Natural killer cell (primary cell): ENCODE results near the gene MED12L. TPM values are rescaled to one million over a fixed set of nuclear protein-coding genes. Genes with fewer than 3 reads are reported as not detected.
A peak's percentile ranks its signal among the peaks of the same experiment; 100 is the strongest.

Experiments
- ATAC-seq, 3 donors: fragments of 150-1000 bp in 2 of 3; fragments of 200-7000 bp in 1 of 3; cut with Tn5 transposase; 1 replicate in 1 of 3; 2 replicates in 2 of 3; pipeline ENCODE4 v1.10.0; 2021; ENCODE audit warnings: mild to moderate bottlenecking in 2 of 3, moderate library complexity in 2 of 3
- DNase-seq, 2 donors: peaks; one replicate each; pipeline versions ENCODE4 v3.0.0 to v3.0.0-alpha.2; 2013 to 2021; ENCODE audit warnings: mixed read lengths in 1 of 2
- H3K27ac ChIP-seq: one replicate; pipeline ENCODE4 v1.5.1; 2013; ENCODE audit warnings: mild to moderate bottlenecking, low read length
- H3K27me3 ChIP-seq: one replicate; pipeline ENCODE4 v1.6.1; 2013; ENCODE audit warnings: low read length; ENCODE audit not compliant: control insufficient read depth, insufficient read depth
- H3K36me3 ChIP-seq: one replicate; pipeline ENCODE4 v1.6.1; 2013; ENCODE audit warnings: low read length; ENCODE audit not compliant: control insufficient read depth, insufficient read depth
- H3K4me1 ChIP-seq: one replicate; pipeline ENCODE4 v1.6.1; 2013; ENCODE audit warnings: low read length; ENCODE audit not compliant: control insufficient read depth, insufficient read depth
- H3K4me3 ChIP-seq: one replicate; pipeline ENCODE4 v1.5.1; 2013; ENCODE audit warnings: low read length
- H3K9me3 ChIP-seq: one replicate; pipeline ENCODE4 v1.6.1; 2013; ENCODE audit warnings: low read length; ENCODE audit not compliant: control insufficient read depth, insufficient read depth
- H3K27ac Mint-ChIP-seq, 2 donors: one replicate each; pipeline ENCODE4 v1.8.0; 2022; ENCODE audit warnings: mild to moderate bottlenecking in 2 of 2, mixed read lengths in 2 of 2, moderate library complexity in 1 of 2
- H3K27me3 Mint-ChIP-seq, 2 donors: one replicate each; pipeline ENCODE4 v1.8.0; 2022; ENCODE audit warnings: low read depth in 2 of 2, mixed read lengths in 2 of 2
- H3K36me3 Mint-ChIP-seq: one replicate; pipeline ENCODE4 v1.8.0; 2022; ENCODE audit warnings: mixed read lengths
- H3K4me1 Mint-ChIP-seq, 2 donors: one replicate each; pipeline ENCODE4 v1.8.0; 2022; ENCODE audit warnings: mixed read lengths in 2 of 2
- H3K4me3 Mint-ChIP-seq: one replicate; pipeline ENCODE4 v1.8.0; 2022; ENCODE audit warnings: mild to moderate bottlenecking, moderate library complexity, mixed read lengths
- H3K9me3 Mint-ChIP-seq, 2 donors: one replicate each; pipeline ENCODE4 v1.8.0; 2022; ENCODE audit warnings: mixed read lengths in 2 of 2
- WGBS: methylation state at CpG from one replicate; pipeline ENCODE4 v1.1.7; 2013; ENCODE audit warnings: missing lambda C conversion rate; ENCODE audit not compliant: insufficient coverage; 5-methylcytosine and 5-hydroxymethylcytosine counted together
- intact Hi-C: fragments of 100-400 bp; cut with micrococcal nuclease; formaldehyde crosslinking; loops from one replicate; pipeline ENCODE4 v1.14.2; 2022
- total RNA-seq, 4 donors: library from RNA; stranded (reverse); fragments of 120-200 nt in 1 of 4; gene quantifications; one replicate each; pipeline versions ENCODE4 v1.2.3 to v1.2.4, GENCODE V29; 2013 to 2022
- TF ChIP-seq, protein P1 (sequence below): fragments of 200-600 bp; IDR thresholded peaks from one replicate; pipeline ENCODE4 v1.8.0; 2022; ENCODE audit warnings: antibody characterized with exemption

MED12L gene
- total RNA-seq, 3 donors from 2014 or later (not counting 1 experiment from before 2014, with no cell fraction given): 3.0 to 6.5 (median 3.0) TPM

DNA sequence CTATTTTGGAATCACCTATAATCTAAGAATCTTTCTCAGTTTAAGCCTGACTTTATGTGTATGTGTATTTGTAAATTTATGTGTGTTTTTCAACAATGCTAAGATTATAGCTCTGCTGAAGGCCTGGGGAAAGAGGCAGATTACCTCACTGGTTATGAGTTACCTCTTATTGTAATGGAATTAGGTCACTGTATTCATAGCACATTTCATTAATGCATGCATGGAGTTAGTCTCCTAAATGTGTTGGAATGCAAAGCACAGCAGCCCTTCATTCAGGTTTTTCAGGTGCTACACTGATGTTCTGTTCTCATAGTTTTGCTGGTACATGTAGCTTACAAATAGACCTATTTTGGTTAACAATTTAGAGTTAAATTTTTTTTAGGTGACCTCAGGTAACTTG is 221.7 kb downstream of the MED12L start:
- no peaks in the 10 kb centered on the region for H3K27me3 ChIP-seq
- peak overlapping the region in 1 of 2 donors; percentile 30 for H3K27ac Mint-ChIP-seq
- H3K9me3 Mint-ChIP-seq: no peaks in the 10 kb centered on the region
- TF ChIP-seq, protein P1, sequence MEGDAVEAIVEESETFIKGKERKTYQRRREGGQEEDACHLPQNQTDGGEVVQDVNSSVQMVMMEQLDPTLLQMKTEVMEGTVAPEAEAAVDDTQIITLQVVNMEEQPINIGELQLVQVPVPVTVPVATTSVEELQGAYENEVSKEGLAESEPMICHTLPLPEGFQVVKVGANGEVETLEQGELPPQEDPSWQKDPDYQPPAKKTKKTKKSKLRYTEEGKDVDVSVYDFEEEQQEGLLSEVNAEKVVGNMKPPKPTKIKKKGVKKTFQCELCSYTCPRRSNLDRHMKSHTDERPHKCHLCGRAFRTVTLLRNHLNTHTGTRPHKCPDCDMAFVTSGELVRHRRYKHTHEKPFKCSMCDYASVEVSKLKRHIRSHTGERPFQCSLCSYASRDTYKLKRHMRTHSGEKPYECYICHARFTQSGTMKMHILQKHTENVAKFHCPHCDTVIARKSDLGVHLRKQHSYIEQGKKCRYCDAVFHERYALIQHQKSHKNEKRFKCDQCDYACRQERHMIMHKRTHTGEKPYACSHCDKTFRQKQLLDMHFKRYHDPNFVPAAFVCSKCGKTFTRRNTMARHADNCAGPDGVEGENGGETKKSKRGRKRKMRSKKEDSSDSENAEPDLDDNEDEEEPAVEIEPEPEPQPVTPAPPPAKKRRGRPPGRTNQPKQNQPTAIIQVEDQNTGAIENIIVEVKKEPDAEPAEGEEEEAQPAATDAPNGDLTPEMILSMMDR: no peak
- H3K4me1 ChIP-seq: peaks cover 20% of the 10 kb centered on the region
- H3K4me3 Mint-ChIP-seq: no peak overlapping the region
- intact Hi-C loops: no loop called here
- DNase-seq (no peak), ATAC-seq (no peak)
- no peaks in the 10 kb centered on the region for H3K9me3 ChIP-seq
- H3K36me3 ChIP-seq: no peaks in the 10 kb centered on the region
- no peak overlapping the region for H3K4me3 ChIP-seq
- H3K4me1 Mint-ChIP-seq: peaks cover 31 to 37% of the 10 kb centered on the region in 2 donors
- H3K27ac ChIP-seq: no peak overlapping the region
- no peaks in the 10 kb centered on the region for H3K36me3 Mint-ChIP-seq
- H3K27me3 Mint-ChIP-seq: no peaks in the 10 kb centered on the region

DNA sequence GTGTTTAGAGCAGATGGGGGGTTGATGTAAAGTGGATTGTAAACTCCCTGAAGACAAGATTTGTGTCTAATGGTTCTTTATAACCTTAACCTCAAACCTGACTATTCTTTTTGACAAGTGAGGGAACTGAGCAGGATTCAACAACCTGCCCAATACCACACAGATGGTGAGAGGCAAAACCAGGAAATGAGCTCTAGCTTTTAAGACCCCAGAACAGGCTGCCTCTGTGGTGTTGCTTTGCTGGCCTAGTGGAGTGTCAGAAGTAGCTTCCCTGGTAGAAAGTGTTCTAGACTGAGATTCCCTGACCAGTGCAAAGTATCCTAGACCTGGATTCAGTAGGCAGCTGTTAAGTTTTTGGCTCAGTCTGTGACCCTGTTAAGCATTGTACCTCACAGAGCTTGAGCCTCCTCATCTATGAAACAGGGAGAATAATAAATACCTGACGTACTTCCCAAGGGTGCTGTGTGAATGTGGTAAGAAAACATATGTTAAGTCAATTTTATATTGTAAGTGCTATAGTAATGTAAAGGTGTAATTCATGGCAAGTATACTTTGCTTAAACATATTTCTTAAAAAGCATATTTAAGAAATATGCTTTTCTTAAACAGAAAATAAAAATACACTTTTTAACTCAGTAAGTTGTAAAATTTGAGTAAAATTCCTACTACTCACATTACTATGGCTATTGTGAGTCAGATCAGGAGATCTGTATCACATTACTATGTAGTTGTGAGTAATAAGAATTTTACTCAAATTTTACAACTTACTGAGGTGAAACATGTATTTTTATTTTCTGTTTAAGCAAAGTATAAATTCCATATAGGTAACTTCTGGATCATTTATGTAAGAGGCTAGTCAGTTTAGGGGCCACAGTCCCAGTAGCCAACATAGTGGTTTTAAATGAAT is 222.4 kb downstream of the MED12L start:
- no peak for ATAC-seq

DNA sequence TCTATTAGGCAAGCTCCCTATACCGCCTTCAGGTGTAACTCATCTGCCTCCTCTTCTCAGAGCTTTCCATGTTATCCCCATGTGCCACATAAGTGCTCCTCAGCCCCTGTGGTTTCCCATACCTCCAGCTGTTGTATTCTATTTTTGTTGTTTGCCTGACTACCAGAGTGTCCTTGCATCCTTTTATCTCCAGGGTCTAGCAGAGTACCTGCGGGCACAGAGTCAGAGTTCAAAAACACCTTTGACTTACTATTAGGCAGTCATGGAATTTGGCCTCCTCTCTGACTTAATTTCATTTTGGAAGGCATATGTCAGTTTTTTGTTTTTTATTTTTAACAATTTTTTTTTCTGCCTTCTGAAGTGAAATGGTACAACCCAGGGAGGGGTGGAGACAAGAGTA is 224.1 kb downstream of the MED12L start:
- H3K4me3 Mint-ChIP-seq: no peak overlapping the region
- no peak overlapping the region for H3K27ac Mint-ChIP-seq
- Histone ChIP-seq H3K4me1 (peaks cover 20% of the 10 kb centered on the region), H3K9me3 (no peaks in the 10 kb centered on the region), H3K27ac (no peak overlapping the region), H3K4me3 (no peak overlapping the region), H3K36me3 (no peaks in the 10 kb centered on the region), H3K27me3 (no peaks in the 10 kb centered on the region)
- no peaks in the 10 kb centered on the region for H3K27me3 Mint-ChIP-seq
- H3K9me3 Mint-ChIP-seq: no peaks in the 10 kb centered on the region
- intact Hi-C loops: no loop called here
- 97% methylated on average over 2 of the region's 2 CpGs for WGBS
- ATAC-seq (no peak), DNase-seq (no peak)
- TF ChIP-seq, protein P1: no peak
- no peaks in the 10 kb centered on the region for H3K36me3 Mint-ChIP-seq
- H3K4me1 Mint-ChIP-seq: peaks cover 31% of the 10 kb centered on the region in 2 donors

More for the DNA sequence above, 222.4 kb downstream of the MED12L start:
- Mint-ChIP-seq H3K36me3 (no peaks in the 10 kb centered on the region), H3K27ac (peak overlapping the region in 1 of 2 donors; percentile 30), H3K27me3 (no peaks in the 10 kb centered on the region), H3K9me3 (no peaks in the 10 kb centered on the region), H3K4me3 (no peak overlapping the region), H3K4me1 (peaks cover 31 to 37% of the 10 kb centered on the region in 2 donors)
- no peaks in the 10 kb centered on the region for H3K36me3 ChIP-seq
- no peak for DNase-seq
- intact Hi-C loops: no loop called here
- peaks cover 20% of the 10 kb centered on the region for H3K4me1 ChIP-seq
- WGBS: 100% methylated on average over 1 of the region's 1 CpG
- TF ChIP-seq, protein P1: no peak
- H3K9me3 ChIP-seq: no peaks in the 10 kb centered on the region
- no peak overlapping the region for H3K27ac ChIP-seq
- H3K27me3 ChIP-seq: no peaks in the 10 kb centered on the region
- no peak overlapping the region for H3K4me3 ChIP-seq
